ENCODE results near the gene IGSF5.

IGSF5 gene

DNA sequence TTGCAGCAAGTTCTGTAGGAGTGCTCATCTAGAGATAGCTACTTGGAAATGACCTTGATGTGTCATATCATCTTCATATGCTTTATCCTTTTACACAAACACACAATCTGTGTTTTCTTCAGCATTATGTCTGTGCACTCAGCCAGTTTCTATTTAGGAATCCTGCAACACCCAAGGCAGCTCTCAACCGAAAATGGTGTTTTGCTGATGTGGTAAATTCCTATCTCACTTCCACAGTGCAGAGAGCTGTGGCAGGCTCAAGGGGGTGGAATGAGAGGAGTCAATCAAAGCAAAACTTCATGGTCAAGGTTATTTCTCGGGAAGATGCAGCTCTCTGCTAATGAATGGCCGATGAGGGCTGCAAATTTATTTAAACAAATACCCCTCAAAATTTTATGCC is 59.3 kb downstream of the IGSF5 start:
- Histone ChIP-seq H3K9ac (ENCODE audit: low read length) (no peak overlapping the region), H3K4ac (ENCODE audit: low read depth, low read length) (no peak overlapping the region), H3K4me2 (ENCODE audit: low read length) (no peak overlapping the region), H2BK120ac (ENCODE audit: insufficient read depth, low read length, poor library complexity) (no peak overlapping the region), H3K27ac (ENCODE audit: low read depth, low read length) (no peak overlapping the region), H3K18ac (ENCODE audit: low read length) (no peak overlapping the region), H2AK5ac (ENCODE audit: low read length) (no peak overlapping the region), H3K36me3 (ENCODE audit: control insufficient read depth in 1 of 2, insufficient read depth in 2 of 2, low read length in 2 of 2) (no peaks in the 10 kb centered on the region), H2AFZ (ENCODE audit: insufficient read depth, low read length, poor library complexity) (no peak overlapping the region), H3K4me3 (ENCODE audit: low read depth, low read length) (no peak overlapping the region), H3K79me1 (ENCODE audit: low read length) (peaks cover 6% of the 10 kb centered on the region), H3K4me1 (ENCODE audit: control insufficient read depth in 1 of 2, insufficient read depth in 2 of 2, low read length in 2 of 2) (peaks cover 6% of the 10 kb centered on the region in 2 experiments), H2BK12ac (ENCODE audit: low read length) (no peak overlapping the region), H3K9me3 (ENCODE audit: insufficient read depth, low read depth, low read length) (no peaks in the 10 kb centered on the region), H4K12ac (ENCODE audit: low read depth, low read length) (no peak overlapping the region), H2BK5ac (ENCODE audit: low read depth, low read length, poor library complexity) (no peak overlapping the region), H3K23ac (ENCODE audit: low read length) (no peak overlapping the region), H3K27me3 (ENCODE audit: insufficient read depth, low read length) (no peaks in the 10 kb centered on the region), H3K14ac (ENCODE audit: low read length) (no peak overlapping the region), H4K8ac (ENCODE audit: low read depth, low read length) (no peak overlapping the region), H3K79me2 (ENCODE audit: control insufficient read depth, insufficient read depth, low read length, poor library complexity) (peaks cover 1% of the 10 kb centered on the region), H4K91ac (ENCODE audit: low read depth, low read length) (no peak overlapping the region)
- no peak for DNase-seq
- no CpG with 5 or more reads among the region's 3 CpGs for WGBS (ENCODE audit: extremely low coverage, insufficient coverage, insufficient read length)

DNA sequence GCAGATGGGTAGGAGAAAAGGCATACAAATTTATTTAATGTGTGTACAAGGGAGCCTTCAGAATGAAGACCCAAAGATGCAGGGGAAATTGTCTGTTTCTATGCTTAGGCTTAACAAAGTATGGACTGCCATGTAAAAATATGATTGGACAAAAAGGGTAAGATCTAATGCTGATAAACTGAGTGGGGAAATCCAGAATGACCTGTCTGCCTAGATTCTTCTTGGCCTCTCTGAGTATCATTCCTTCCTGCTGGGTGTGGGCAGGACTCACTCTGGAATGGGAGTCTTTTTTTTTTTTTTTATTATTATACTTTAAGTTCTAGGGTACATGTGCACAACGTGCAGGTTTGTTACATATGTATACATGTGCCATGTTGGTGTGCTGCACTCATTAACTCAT is 61.0 kb downstream of the IGSF5 start:
- H3K79me1 ChIP-seq (ENCODE audit: low read length) = peaks cover 6% of the 10 kb centered on the region
- H2BK120ac ChIP-seq (ENCODE audit: insufficient read depth, low read length, poor library complexity) = no peak overlapping the region
- H3K23ac ChIP-seq (ENCODE audit: low read length) = no peak overlapping the region
- H2AK5ac ChIP-seq (ENCODE audit: low read length) = no peak overlapping the region
- peak; percentile 86 to 95 for DNase-seq
- H4K8ac ChIP-seq (ENCODE audit: low read depth, low read length) = no peak overlapping the region
- H3K9ac ChIP-seq (ENCODE audit: low read length) = no peak overlapping the region
- no peak overlapping the region for H3K18ac ChIP-seq (ENCODE audit: low read length)
- no peak overlapping the region for H4K91ac ChIP-seq (ENCODE audit: low read depth, low read length)
- WGBS (ENCODE audit: extremely low coverage, insufficient coverage, insufficient read length) = no CpG with 5 or more reads among the region's 1 CpG
- no peak overlapping the region for H2BK5ac ChIP-seq (ENCODE audit: low read depth, low read length, poor library complexity)
- no peak overlapping the region for H2AFZ ChIP-seq (ENCODE audit: insufficient read depth, low read length, poor library complexity)
- H3K4ac ChIP-seq (ENCODE audit: low read depth, low read length) = no peak overlapping the region
- H3K4me3 ChIP-seq (ENCODE audit: low read depth, low read length) = no peak overlapping the region
- H3K27me3 ChIP-seq (ENCODE audit: insufficient read depth, low read length) = no peaks in the 10 kb centered on the region
- peaks cover 1% of the 10 kb centered on the region for H3K9me3 ChIP-seq (ENCODE audit: insufficient read depth, low read depth, low read length)
- no peak overlapping the region for H3K27ac ChIP-seq (ENCODE audit: low read depth, low read length)
- H3K4me1 ChIP-seq (ENCODE audit: control insufficient read depth in 1 of 2, insufficient read depth in 2 of 2, low read length in 2 of 2) = peaks cover 6% of the 10 kb centered on the region in 2 experiments
- peak overlapping the region; percentile 52 for H2BK12ac ChIP-seq (ENCODE audit: low read length)
- H3K79me2 ChIP-seq (ENCODE audit: control insufficient read depth, insufficient read depth, low read length, poor library complexity) = peaks cover 1% of the 10 kb centered on the region
- H3K4me2 ChIP-seq (ENCODE audit: low read length) = no peak overlapping the region
- no peak overlapping the region for H4K12ac ChIP-seq (ENCODE audit: low read depth, low read length)
- no peak overlapping the region for H3K14ac ChIP-seq (ENCODE audit: low read length)
- H3K36me3 ChIP-seq (ENCODE audit: control insufficient read depth in 1 of 2, insufficient read depth in 2 of 2, low read length in 2 of 2) = no peaks in the 10 kb centered on the region

DNA sequence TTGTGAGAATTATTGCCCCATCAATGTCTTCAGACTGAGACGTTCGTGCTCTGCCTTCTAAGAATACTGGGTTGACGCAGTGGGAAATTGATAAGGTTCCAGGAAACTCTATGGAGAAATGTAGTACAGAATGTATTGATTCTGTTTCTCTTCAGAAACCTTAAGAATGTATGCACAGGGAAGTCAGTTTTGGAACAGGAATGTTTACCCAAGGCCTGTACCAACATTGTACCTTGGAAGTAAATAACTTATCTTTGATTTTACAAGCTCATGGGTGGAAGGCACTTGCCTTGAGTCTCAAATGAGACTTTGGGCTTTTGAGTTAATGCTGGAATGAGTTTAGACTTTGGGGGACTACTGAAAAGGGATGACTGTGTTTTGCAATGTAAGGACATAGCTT is 62.8 kb downstream of the IGSF5 start:
- no peak overlapping the region for H3K18ac ChIP-seq (ENCODE audit: low read length)
- H3K79me1 ChIP-seq (ENCODE audit: low read length) = peaks cover 6% of the 10 kb centered on the region
- no peak overlapping the region for H3K4ac ChIP-seq (ENCODE audit: low read depth, low read length)
- no peak overlapping the region for H3K4me2 ChIP-seq (ENCODE audit: low read length)
- no peak overlapping the region for H2BK5ac ChIP-seq (ENCODE audit: low read depth, low read length, poor library complexity)
- no peak overlapping the region for H4K91ac ChIP-seq (ENCODE audit: low read depth, low read length)
- H2AK5ac ChIP-seq (ENCODE audit: low read length) = no peak overlapping the region
- no peak overlapping the region for H3K4me3 ChIP-seq (ENCODE audit: low read depth, low read length)
- H3K9ac ChIP-seq (ENCODE audit: low read length) = no peak overlapping the region
- H3K79me2 ChIP-seq (ENCODE audit: control insufficient read depth, insufficient read depth, low read length, poor library complexity) = peaks cover 1% of the 10 kb centered on the region
- H3K36me3 ChIP-seq (ENCODE audit: control insufficient read depth in 1 of 2, insufficient read depth in 2 of 2, low read length in 2 of 2) = no peaks in the 10 kb centered on the region
- H3K9me3 ChIP-seq (ENCODE audit: insufficient read depth, low read depth, low read length) = peaks cover 4% of the 10 kb centered on the region
- no peak overlapping the region for H4K12ac ChIP-seq (ENCODE audit: low read depth, low read length)
- H3K4me1 ChIP-seq (ENCODE audit: control insufficient read depth in 1 of 2, insufficient read depth in 2 of 2, low read length in 2 of 2) = peaks cover 6% of the 10 kb centered on the region in 2 experiments
- no peak overlapping the region for H3K27ac ChIP-seq (ENCODE audit: low read depth, low read length)
- no peaks in the 10 kb centered on the region for H3K27me3 ChIP-seq (ENCODE audit: insufficient read depth, low read length)
- H3K14ac ChIP-seq (ENCODE audit: low read length) = no peak overlapping the region
- no peak overlapping the region for H3K23ac ChIP-seq (ENCODE audit: low read length)
- WGBS (ENCODE audit: extremely low coverage, insufficient coverage, insufficient read length) = no CpG with 5 or more reads among the region's 3 CpGs
- no peak overlapping the region for H2AFZ ChIP-seq (ENCODE audit: insufficient read depth, low read length, poor library complexity)
- no peak for DNase-seq
- no peak overlapping the region for H2BK12ac ChIP-seq (ENCODE audit: low read length)
- no peak overlapping the region for H4K8ac ChIP-seq (ENCODE audit: low read depth, low read length)
- H2BK120ac ChIP-seq (ENCODE audit: insufficient read depth, low read length, poor library complexity) = no peak overlapping the region

DNA sequence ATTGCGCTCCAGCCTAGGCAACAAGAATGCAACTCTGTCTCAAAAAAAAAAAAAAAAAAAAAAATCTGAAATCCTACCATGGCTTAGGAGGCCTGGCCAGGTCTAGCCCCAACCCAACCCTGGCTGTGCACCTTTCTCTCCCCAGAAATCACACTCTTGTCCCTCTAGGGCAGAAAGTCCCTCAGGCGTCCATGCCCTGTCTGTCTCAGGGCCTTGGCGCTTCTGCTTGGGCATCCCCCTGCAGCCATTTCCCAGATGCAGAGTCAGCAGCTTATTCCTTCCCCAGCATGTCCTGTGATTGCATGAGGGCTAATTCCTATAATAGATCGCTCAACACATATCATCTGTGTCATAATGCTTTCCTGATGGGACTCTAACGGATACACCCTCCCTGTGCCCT is 65.0 kb downstream of the IGSF5 start:
- Histone ChIP-seq H3K9ac (ENCODE audit: low read length) (no peak overlapping the region), H3K23ac (ENCODE audit: low read length) (no peak overlapping the region), H4K8ac (ENCODE audit: low read depth, low read length) (no peak overlapping the region), H3K18ac (ENCODE audit: low read length) (no peak overlapping the region), H2BK5ac (ENCODE audit: low read depth, low read length, poor library complexity) (no peak overlapping the region), H3K27ac (ENCODE audit: low read depth, low read length) (no peak overlapping the region), H3K4me3 (ENCODE audit: low read depth, low read length) (no peak overlapping the region), H2AFZ (ENCODE audit: insufficient read depth, low read length, poor library complexity) (no peak overlapping the region), H3K9me3 (ENCODE audit: insufficient read depth, low read depth, low read length) (peaks cover 4% of the 10 kb centered on the region), H3K14ac (ENCODE audit: low read length) (no peak overlapping the region), H2BK120ac (ENCODE audit: insufficient read depth, low read length, poor library complexity) (no peak overlapping the region), H3K36me3 (ENCODE audit: control insufficient read depth in 1 of 2, insufficient read depth in 2 of 2, low read length in 2 of 2) (no peaks in the 10 kb centered on the region), H2BK12ac (ENCODE audit: low read length) (no peak overlapping the region), H4K91ac (ENCODE audit: low read depth, low read length) (no peak overlapping the region), H3K4me2 (ENCODE audit: low read length) (no peak overlapping the region), H3K79me1 (ENCODE audit: low read length) (peaks cover 6% of the 10 kb centered on the region), H3K79me2 (ENCODE audit: control insufficient read depth, insufficient read depth, low read length, poor library complexity) (peaks cover 1% of the 10 kb centered on the region), H3K27me3 (ENCODE audit: insufficient read depth, low read length) (no peaks in the 10 kb centered on the region), H4K12ac (ENCODE audit: low read depth, low read length) (no peak overlapping the region), H3K4ac (ENCODE audit: low read depth, low read length) (no peak overlapping the region), H3K4me1 (ENCODE audit: control insufficient read depth in 1 of 2, insufficient read depth in 2 of 2, low read length in 2 of 2) (peaks cover 6% of the 10 kb centered on the region in 2 experiments), H2AK5ac (ENCODE audit: low read length) (no peak overlapping the region)
- no CpG with 5 or more reads among the region's 5 CpGs for WGBS (ENCODE audit: extremely low coverage, insufficient coverage, insufficient read length)
- DNase-seq = peak; percentile 56 to 75

All from trophoblast cell (in vitro differentiated cells and primary cell).